SH-SY5Y (cell line): ENCODE results near the gene ARSJ.

ENCODE experiments used
- GATA2 ChIP-seq: IDR thresholded peaks from 2 replicates; pipeline ENCODE4 v1.6.1; 2011; ENCODE audit warnings: mild to moderate bottlenecking, low read depth, low read length
- GATA3 ChIP-seq: IDR thresholded peaks from 2 replicates; pipeline ENCODE4 v1.6.1; 2011; ENCODE audit warnings: low read depth, mild to moderate bottlenecking, low read length, moderate library complexity

GRCh38 chr4:113919611-113920010 lies 59.8 kb downstream of the ARSJ start:
- TF ChIP-seq GATA2 (no peak), GATA3 (no peak)
